Sigmoid colon (tissue), 4 donors: ENCODE measurements around the gene RAPSN.

Experiments used
- EP300 ChIP-seq, 4 donors: sonication (generic); formaldehyde crosslinking; IDR thresholded peaks; one replicate each; pipeline ENCODE4 v1.6.1; 2017; ENCODE audit warnings: antibody characterized with exemption in 4 of 4
- POLR2A ChIP-seq, 2 donors: fragments of 450-650 bp; IDR thresholded peaks; one replicate each; pipeline ENCODE4 v1.6.1; 2016; ENCODE audit warnings: antibody characterized with exemption in 2 of 2, mild to moderate bottlenecking in 2 of 2, moderate library complexity in 2 of 2
- POLR2AphosphoS5 ChIP-seq, 4 donors: sonication (generic); formaldehyde crosslinking; IDR thresholded peaks; one replicate each; pipeline ENCODE4 v1.6.1; 2017; ENCODE audit warnings: antibody characterized with exemption in 4 of 4
- TF ChIP-seq, protein P1 (sequence below), 4 experiments: fragments of 450-650 bp in 3 of 4; fragments of 200-600 bp in 1 of 4; IDR thresholded peaks; one replicate each; pipeline ENCODE4 v1.5.1; 2016 to 2019; ENCODE audit warnings: antibody characterized with exemption in 4 of 4, mild to moderate bottlenecking in 3 of 4, moderate library complexity in 2 of 4

DNA sequence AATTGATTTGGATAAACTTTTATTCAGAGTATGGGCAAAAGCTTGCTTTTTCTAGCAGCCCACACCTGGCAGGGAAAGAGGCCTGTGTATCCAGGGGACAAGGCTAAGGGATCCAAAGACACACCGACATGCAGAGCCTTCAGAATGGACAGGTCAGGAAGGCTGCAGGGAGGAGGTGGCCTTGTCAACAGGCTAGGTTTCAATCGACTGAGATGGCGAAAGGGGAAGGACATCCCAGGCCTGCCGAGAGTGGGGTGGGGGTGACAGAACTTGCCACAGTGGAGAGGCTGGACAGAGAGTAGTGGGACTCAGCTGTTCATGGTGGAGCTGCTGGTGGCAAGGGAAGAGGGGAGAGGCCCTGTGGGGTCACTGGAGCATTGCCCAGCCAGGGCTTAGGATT, 45.8 kb downstream of the RAPSN start:
- TF ChIP-seq, protein P1, sequence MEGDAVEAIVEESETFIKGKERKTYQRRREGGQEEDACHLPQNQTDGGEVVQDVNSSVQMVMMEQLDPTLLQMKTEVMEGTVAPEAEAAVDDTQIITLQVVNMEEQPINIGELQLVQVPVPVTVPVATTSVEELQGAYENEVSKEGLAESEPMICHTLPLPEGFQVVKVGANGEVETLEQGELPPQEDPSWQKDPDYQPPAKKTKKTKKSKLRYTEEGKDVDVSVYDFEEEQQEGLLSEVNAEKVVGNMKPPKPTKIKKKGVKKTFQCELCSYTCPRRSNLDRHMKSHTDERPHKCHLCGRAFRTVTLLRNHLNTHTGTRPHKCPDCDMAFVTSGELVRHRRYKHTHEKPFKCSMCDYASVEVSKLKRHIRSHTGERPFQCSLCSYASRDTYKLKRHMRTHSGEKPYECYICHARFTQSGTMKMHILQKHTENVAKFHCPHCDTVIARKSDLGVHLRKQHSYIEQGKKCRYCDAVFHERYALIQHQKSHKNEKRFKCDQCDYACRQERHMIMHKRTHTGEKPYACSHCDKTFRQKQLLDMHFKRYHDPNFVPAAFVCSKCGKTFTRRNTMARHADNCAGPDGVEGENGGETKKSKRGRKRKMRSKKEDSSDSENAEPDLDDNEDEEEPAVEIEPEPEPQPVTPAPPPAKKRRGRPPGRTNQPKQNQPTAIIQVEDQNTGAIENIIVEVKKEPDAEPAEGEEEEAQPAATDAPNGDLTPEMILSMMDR (IDR thresholded peaks at IDR 0.05), result no peak
- TF ChIP-seq POLR2AphosphoS5 (IDR thresholded peaks at IDR 0.05) (no peak), EP300 (IDR thresholded peaks at IDR 0.05) (no peak), POLR2A (IDR thresholded peaks at IDR 0.05) (no peak)
